ENCODE results near the gene IL3.

GRCh38 chr5:132065951-132066701 is 5.7 kb downstream of the IL3 start:
- no peak for TF ChIP-seq RAD21 (IDR thresholded peaks at IDR 0.05; ENCODE audit: low read length)
- TF ChIP-seq CTCF (conservative IDR thresholded peaks at IDR 0.05; ENCODE audit: low read depth, low read length): no peak
- TF ChIP-seq MAZ (IDR thresholded peaks at IDR 0.05; ENCODE audit: borderline replicate concordance, low read depth, low read length): no peak
- no peak for TF ChIP-seq SMC3 (IDR thresholded peaks at IDR 0.05; ENCODE audit: low read depth, low read length)
- no peak for TF ChIP-seq POLR2A (IDR thresholded peaks at IDR 0.05; ENCODE audit: low read depth, low read length)
- no peak for TF ChIP-seq USF2 (IDR thresholded peaks at IDR 0.05; ENCODE audit: low read depth, low read length)
- TF ChIP-seq RFX5 (IDR thresholded peaks at IDR 0.05; ENCODE audit: low read depth, low read length): no peak
- TF ChIP-seq BHLHE40 (IDR thresholded peaks at IDR 0.05; ENCODE audit: low read depth, low read length): no peak
- TF ChIP-seq CEBPB (IDR thresholded peaks at IDR 0.05; ENCODE audit: low read depth, low read length): no peak
- no peak for TF ChIP-seq ELK1 (IDR thresholded peaks at IDR 0.05; ENCODE audit: borderline replicate concordance, low read depth, low read length)
- no peak for TF ChIP-seq FOS (IDR thresholded peaks at IDR 0.05; ENCODE audit: low read depth, low read length)
- TF ChIP-seq RCOR1 (IDR thresholded peaks at IDR 0.05; ENCODE audit: insufficient replicate concordance, low read length): no peak
- no peak for TF ChIP-seq MXI1 (IDR thresholded peaks at IDR 0.05; ENCODE audit: borderline replicate concordance, low read depth, low read length)
- no peak for TF ChIP-seq MAFK (IDR thresholded peaks at IDR 0.05; ENCODE audit: low read depth, low read length)
